HepG2 (cell line): ENCODE measurements around the gene MID1. TPM values are rescaled to one million over a fixed set of nuclear protein-coding genes. Genes with fewer than 3 reads are reported as not detected.

Experiments
- ATAC-seq: fragments of 200-7000 bp; cut with Tn5 transposase; 3 replicates; pipeline ENCODE4 v1.9.1; 2020; ENCODE audit warnings: mild to moderate bottlenecking, moderate library complexity
- BruUV-seq: library from RNA; stranded (reverse); fragments of 400-500 nt; replicated peaks from 2 replicates; lab custom pipeline; 2021; lab: Mats Ljungman, UMichigan
- CTCF ChIA-PET: fragments of 300-600 bp; formaldehyde crosslinking; extraction: SDS; loops from one replicate; lab custom pipeline; 2021; ENCODE audit warnings: low total read pairs, inconsistent platforms, low intra/inter-chr PET ratio; lab: Yijun Ruan, JAX
- POLR2A ChIA-PET: fragments of 350-600 bp; sonication (Branson Sonifier 250); formaldehyde crosslinking; loops from one replicate; lab custom pipeline; 2020; ENCODE audit warnings: antibody characterized with exemption, inconsistent platforms; lab: Yijun Ruan, JAX
- DNase-seq: peaks from one replicate; pipeline ENCODE4 v3.0.0-alpha.2; 2015; ENCODE audit warnings: low spot score
- FAIRE-seq: peaks from 3 replicates; lab custom pipeline; 2011; peaks lifted over from hg19 to GRCh38; lab: Jason Lieb, UNC
- H2AFZ ChIP-seq: one replicate; pipeline ENCODE4 v1.6.1; 2011; ENCODE audit warnings: low read length, inconsistent platforms
- H3K27ac ChIP-seq: fragments of 300-600 bp; 3 replicates; pipeline ENCODE4 v1.8.0; 2011; ENCODE audit warnings: mixed run types, mild to moderate bottlenecking, mixed read lengths, low read length, inconsistent platforms; ENCODE audit not compliant: insufficient read depth; ENCODE audit errors: extremely low read length
- H3K27me3 ChIP-seq, 2 experiments: fragments of 200-600 bp in 1 of 2; 2 replicates in 1 of 2; 3 replicates in 1 of 2; pipeline versions ENCODE4 v1.6.0 to v1.8.0; 2011; ENCODE audit warnings: low read length in 2 of 2, mild to moderate bottlenecking in 2 of 2, moderate library complexity in 2 of 2, inconsistent platforms in 1 of 2; ENCODE audit not compliant: insufficient read depth in 2 of 2, control insufficient read depth in 1 of 2
- H3K36me3 ChIP-seq, 2 experiments: fragments of 200-600 bp in 1 of 2; replicated peaks in 1 of 2; 2 replicates in 1 of 2; 3 replicates in 1 of 2; pipeline versions ENCODE4 v1.5.1 to v1.8.0; 2011; ENCODE audit warnings: low read length in 2 of 2, inconsistent platforms in 1 of 2; ENCODE audit not compliant: insufficient read depth in 2 of 2, control insufficient read depth in 1 of 2
- H3K4me1 ChIP-seq: 2 replicates; pipeline ENCODE4 v1.5.1; 2012; ENCODE audit warnings: low read length, inconsistent platforms; ENCODE audit not compliant: insufficient read depth
- H3K4me2 ChIP-seq: 2 replicates; pipeline ENCODE4 v1.6.0; 2011; ENCODE audit warnings: low read depth, low read length, inconsistent platforms
- H3K4me3 ChIP-seq, 3 experiments: fragments of 200-600 bp in 1 of 3; sonication (generic), shearing (Covaris generic) in 1 of 3; replicated peaks in 1 of 3; 2 replicates each; pipeline ENCODE4 v1.5.1; 2011 to 2016; ENCODE audit warnings: low read length in 3 of 3, inconsistent platforms in 2 of 3, low read depth in 2 of 3, mild to moderate bottlenecking in 2 of 3, control low read depth in 1 of 3, mixed read lengths in 1 of 3; ENCODE audit not compliant: insufficient read depth in 1 of 3
- H3K79me2 ChIP-seq: one replicate; pipeline ENCODE4 v1.6.1; 2011; ENCODE audit warnings: low read length, inconsistent platforms; ENCODE audit not compliant: insufficient read depth
- H3K9ac ChIP-seq: 2 replicates; pipeline ENCODE4 v1.6.0; 2011; ENCODE audit warnings: mild to moderate bottlenecking, low read depth, low read length, inconsistent platforms; ENCODE audit not compliant: insufficient read depth
- H3K9me3 ChIP-seq: 2 replicates; pipeline ENCODE4 v1.5.1; 2012; ENCODE audit warnings: mild to moderate bottlenecking, low read length
- H4K20me1 ChIP-seq: 2 replicates; pipeline ENCODE4 v1.6.0; 2011; ENCODE audit warnings: inconsistent platforms, mild to moderate bottlenecking, low read length, moderate library complexity; ENCODE audit not compliant: insufficient read depth
- GTF2F1 ChIP-seq: fragments of 150-350 bp; IDR thresholded peaks from 2 replicates; pipeline ENCODE4 v1.6.1; 2014; ENCODE audit warnings: low read length
- NR0B2 ChIP-seq: sonication (generic); formaldehyde crosslinking; IDR thresholded peaks from 2 replicates; pipeline ENCODE4 v1.4.0; 2020; ENCODE audit warnings: mild to moderate bottlenecking, missing genetic modification reagents
- NR2F1 ChIP-seq, 2 experiments: fragments of 450-650 bp in 1 of 2; formaldehyde crosslinking in 1 of 2; IDR thresholded peaks; 2 replicates each; pipeline versions ENCODE4 v1.5.0 to v1.6.1; 2016 to 2020; ENCODE audit warnings: mild to moderate bottlenecking in 1 of 2, missing compliant biosample characterization in 1 of 2, missing genetic modification reagents in 1 of 2, moderate library complexity in 1 of 2
- REL ChIP-seq: sonication (generic); formaldehyde crosslinking; conservative IDR thresholded peaks from 2 replicates; pipeline ENCODE4 v1.8.0; 2022; ENCODE audit warnings: mild to moderate bottlenecking, missing genetic modification reagents, moderate library complexity
- SAP130 ChIP-seq: IDR thresholded peaks from 2 replicates; pipeline ENCODE4 v1.6.1; 2016; ENCODE audit warnings: low read depth
- TRIM24 ChIP-seq: sonication (generic); formaldehyde crosslinking; IDR thresholded peaks from 2 replicates; pipeline ENCODE4 v1.8.0; 2022; ENCODE audit warnings: mild to moderate bottlenecking, missing genetic modification reagents
- WGBS: methylation state at CpG from one replicate; pipeline ENCODE4 v1.1.6; 2017; ENCODE audit warnings: low lambda C conversion rate; 5-methylcytosine and 5-hydroxymethylcytosine counted together
- in situ Hi-C: cut with HindIII; loops from 2 replicates; pipeline ENCODE4 v1.10.0; 2017; ENCODE audit warnings: low pct_unique_long_range_greater_than_20kb; ENCODE audit not compliant: extremely low pct_ligation_motif_present
- intact Hi-C: fragments of 100-400 bp; cut with micrococcal nuclease; formaldehyde crosslinking; loops from one replicate; pipeline ENCODE4 v1.10.0; 2022; ENCODE audit not compliant: unreplicated experiment
- polyA plus RNA-seq, 8 experiments: library from polyadenylated mRNA; depleted of rRNA in 3 of 8; stranded (reverse) in 7 of 8; unstranded in 1 of 8; fragments of >200 nt; fragmentation: Illumina TruSeq in 4 of 8; extraction: Trizol in 4 of 8; gene quantifications; 2 replicates each; pipeline versions ENCODE4 v1.2.1 to v1.2.3, GENCODE V29; 2011 to 2016; ENCODE audit warnings: low read depth in 4 of 8, missing spikeins in 1 of 8, mixed read lengths in 1 of 8; ENCODE audit not compliant: insufficient read depth in 1 of 8
- total RNA-seq, 5 experiments: library from RNA; depleted of rRNA; stranded (reverse); fragments of >200 nt; fragmentation: Illumina TruSeq; extraction: Trizol; gene quantifications; 2 replicates each; pipeline ENCODE4 v1.2.3, GENCODE V29; 2016; ENCODE audit warnings: low read depth in 1 of 5

The MID1 gene
- total and polyA plus RNA-seq, 2 of the 13 experiments (the other 11 are each of a cell fraction or from before 2014, with no cell fraction given), result 0.86 to 1.1 TPM

DNA sequence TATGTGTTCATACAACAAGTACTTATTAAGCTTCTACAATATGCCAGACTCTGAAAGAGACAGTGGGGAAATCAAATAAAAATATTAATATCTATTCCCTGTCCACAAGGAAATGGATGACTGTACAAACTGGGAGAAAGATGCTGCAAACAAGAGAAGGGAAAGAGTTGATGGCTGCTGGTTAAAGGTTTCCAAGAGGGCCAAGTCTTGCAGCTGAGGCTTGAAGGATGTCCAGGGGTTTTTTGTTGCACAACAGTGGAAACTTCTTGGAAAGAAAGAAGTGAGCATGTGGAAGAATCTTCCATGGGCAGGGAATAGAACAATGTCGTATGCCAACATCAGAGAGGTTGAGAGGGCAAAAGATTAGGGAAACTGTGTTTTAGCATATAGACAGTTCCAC, 95.8 kb downstream of the MID1 start:
- DNase-seq (no peak), ATAC-seq (no peak), FAIRE-seq (no peak)
- Histone ChIP-seq H3K4me2 (no peak overlapping the region), H3K9me3 (no peaks in the 10 kb centered on the region), H3K9ac (no peak overlapping the region), H3K4me1 (no peaks in the 10 kb centered on the region), H3K27ac (no peak overlapping the region), H3K4me3 (no peak overlapping the region), H3K27me3 (no peaks in the 10 kb centered on the region), H4K20me1 (no peaks in the 10 kb centered on the region), H3K36me3 (no peaks in the 10 kb centered on the region), H3K79me2 (no peaks in the 10 kb centered on the region), H2AFZ (no peak overlapping the region)
- ChIA-PET POLR2A (no interaction called here), CTCF (no interaction called here)
- TF ChIP-seq TRIM24 (no peak), SAP130 (no peak), NR0B2 (no peak), GTF2F1 (no peak)
- intact Hi-C loops, result no loop called here
- WGBS, result 58% methylated on average over 1 of the region's 1 CpG
- BruUV-seq, result no TSS peak
- in situ Hi-C loops, result no loop called here

DNA sequence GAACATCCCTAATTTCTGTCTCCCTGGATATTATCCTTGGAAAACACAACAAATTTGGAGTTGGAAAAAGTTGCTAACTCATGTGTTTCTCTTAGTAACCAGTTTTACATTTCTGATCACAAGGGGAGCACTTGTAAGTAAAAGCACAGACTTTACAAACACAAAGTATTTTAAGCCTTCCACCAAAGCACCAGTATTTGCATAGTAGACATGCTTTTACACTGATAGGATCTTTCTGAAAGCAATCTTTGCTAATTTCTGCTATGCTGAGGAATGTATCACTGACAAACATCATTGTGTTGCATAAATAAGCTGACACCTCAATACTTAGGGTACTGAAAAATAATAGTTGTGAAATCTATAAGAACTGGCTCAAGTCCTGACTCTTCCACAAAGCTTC, 100.6 kb downstream of the MID1 start:
- ChIA-PET CTCF (no interaction called here), POLR2A (no interaction called here)
- FAIRE-seq, result no peak
- Histone ChIP-seq H2AFZ (no peak overlapping the region), H3K79me2 (no peaks in the 10 kb centered on the region), H4K20me1 (no peaks in the 10 kb centered on the region), H3K9ac (no peak overlapping the region), H3K4me3 (no peak overlapping the region), H3K4me1 (peaks cover 11% of the 10 kb centered on the region; the same call in 1 of the 2 replicates), H3K27ac (no peak overlapping the region), H3K36me3 (no peaks in the 10 kb centered on the region), H3K27me3 (no peaks in the 10 kb centered on the region), H3K4me2 (no peak overlapping the region), H3K9me3 (no peaks in the 10 kb centered on the region)
- no peak for ATAC-seq
- intact Hi-C loops (no loop called here), in situ Hi-C loops (no loop called here)
- no peak for DNase-seq
- no TSS peak for BruUV-seq
- TF ChIP-seq REL (CRISPR knock-in tag) (no peak), NR2F1 (CRISPR knock-in tag; IDR thresholded peaks at IDR 0.05) (no peak)
